Smooth muscle cell (in vitro differentiated cells): ENCODE results near the gene TGM1. TPM values are rescaled to one million over a fixed set of nuclear protein-coding genes. Genes with fewer than 3 reads are reported as not detected.

Source experiments
- DNase-seq: peaks from one replicate; lab custom pipeline; 2025; ENCODE audit not compliant: unreplicated experiment; lab: John Stamatoyannopoulos, UW
- H2AFZ ChIP-seq: fragments of 200-600 bp; sonication (generic); 2 replicates; pipeline ENCODE4 v1.6.0; 2016; ENCODE audit warnings: antibody characterized with exemption, low read depth, mild to moderate bottlenecking
- H3F3A ChIP-seq: fragments of 200-600 bp; sonication (generic); 2 replicates; pipeline ENCODE4 v1.6.0; 2017; ENCODE audit warnings: antibody characterized with exemption, low read depth
- H3K27ac ChIP-seq: fragments of 200-600 bp; sonication (generic); 2 replicates; pipeline ENCODE4 v1.5.1; 2016; ENCODE audit warnings: low read depth, mild to moderate bottlenecking
- H3K27me3 ChIP-seq: fragments of 200-600 bp; sonication (generic); 2 replicates; pipeline ENCODE4 v1.6.1; 2016; ENCODE audit warnings: low read depth, mild to moderate bottlenecking
- H3K36me3 ChIP-seq: fragments of 200-600 bp; sonication (generic); 2 replicates; pipeline ENCODE4 v1.5.1; 2016; ENCODE audit warnings: low read depth
- H3K4me1 ChIP-seq: fragments of 200-600 bp; sonication (generic); 2 replicates; pipeline ENCODE4 v1.5.1; 2016; ENCODE audit warnings: low read depth
- H3K4me2 ChIP-seq: fragments of 200-600 bp; sonication (generic); 2 replicates; pipeline ENCODE4 v1.6.0; 2016; ENCODE audit warnings: mild to moderate bottlenecking
- H3K4me3 ChIP-seq: fragments of 200-600 bp; sonication (generic); 2 replicates; pipeline ENCODE4 v1.5.1; 2016; ENCODE audit warnings: mild to moderate bottlenecking
- H3K79me2 ChIP-seq: fragments of 200-600 bp; sonication (generic); 2 replicates; pipeline ENCODE4 v1.6.0; 2016; ENCODE audit warnings: low read depth, mild to moderate bottlenecking
- H3K9ac ChIP-seq: fragments of 200-600 bp; sonication (generic); 2 replicates; pipeline ENCODE4 v1.6.0; 2016; ENCODE audit warnings: low read depth
- H3K9me3 ChIP-seq: fragments of 200-600 bp; sonication (generic); replicated peaks from 2 replicates; pipeline ENCODE4 v1.5.1; 2016; ENCODE audit warnings: low read depth
- H4K20me1 ChIP-seq: fragments of 200-600 bp; sonication (generic); 2 replicates; pipeline ENCODE4 v1.6.0; 2016; ENCODE audit warnings: low read depth
- CTCF ChIP-seq: fragments of 200-600 bp; sonication (generic); IDR thresholded peaks from 2 replicates; pipeline ENCODE4 v1.5.1; 2017; ENCODE audit warnings: borderline replicate concordance, mild to moderate bottlenecking, antibody characterized with exemption; ENCODE audit not compliant: insufficient read depth, poor library complexity, severe bottlenecking
- WGBS: methylation state at CpG from one replicate; pipeline ENCODE4 v1.1.7; 2016; ENCODE audit warnings: low lambda C conversion rate; 5-methylcytosine and 5-hydroxymethylcytosine counted together
- polyA plus RNA-seq: library from polyadenylated mRNA; unstranded; fragments of >200 nt; fragmentation: Nextera tagmentation; extraction: Ambion mirVana; gene quantifications from 2 replicates; pipeline ENCODE4 v1.2.1, GENCODE V29; 2016
- total RNA-seq: library from RNA; depleted of rRNA; stranded (reverse); fragments of >200 nt; gene quantifications from 2 replicates; pipeline ENCODE4 v1.2.3, GENCODE V29; 2014

Gene TGM1
- total and polyA plus RNA-seq, 2 experiments from 2014 or later: 1.6 to 13.6 TPM

GRCh38 chr14:24240110-24240918 is 22.7 kb downstream of the TGM1 start:
- Histone ChIP-seq H3K27ac (peak overlapping the region; percentile 96), H3K9me3 (no peaks in the 10 kb centered on the region), H3K4me3 (no peak overlapping the region), H3F3A (peaks cover 28% of the 10 kb centered on the region), H3K4me1 (peaks cover 4% of the 10 kb centered on the region), H3K4me2 (peak overlapping the region; percentile 94), H3K9ac (no peak overlapping the region), H3K36me3 (no peaks in the 10 kb centered on the region), H4K20me1 (peaks cover 24% of the 10 kb centered on the region), H3K79me2 (peaks cover 34% of the 10 kb centered on the region), H3K27me3 (no peaks in the 10 kb centered on the region), H2AFZ (no peak overlapping the region)
- TF ChIP-seq CTCF: no peak
- WGBS: 95% methylated on average over 9 of the region's 9 CpGs
- DNase-seq: no peak

- WGBS: 98% methylated on average over 5 of the region's 5 CpGs
- TF ChIP-seq CTCF: no peak
- Histone ChIP-seq H3F3A (peaks cover 28% of the 10 kb centered on the region), H3K36me3 (no peaks in the 10 kb centered on the region), H3K4me3 (no peak overlapping the region), H3K4me2 (no peak overlapping the region), H3K79me2 (peaks cover 52% of the 10 kb centered on the region), H3K9me3 (no peaks in the 10 kb centered on the region), H4K20me1 (peaks cover 24% of the 10 kb centered on the region), H3K4me1 (peaks cover 10% of the 10 kb centered on the region), H2AFZ (no peak overlapping the region), H3K27me3 (no peaks in the 10 kb centered on the region), H3K9ac (no peak overlapping the region), H3K27ac (peak overlapping the region; percentile 7)
- no peak for DNase-seq
Observed at GRCh38 chr14:24238527-24239037, 24.4 kb downstream of the TGM1 start.

- peaks cover 55% of the 10 kb centered on the region for H3K79me2 ChIP-seq
Observed at GRCh38 chr14:24238123-24238522, 24.9 kb downstream of the TGM1 start.

More at GRCh38 chr14:24238123-24238522, 24.9 kb downstream of the TGM1 start:
- Histone ChIP-seq H3K9me3 (no peaks in the 10 kb centered on the region), H4K20me1 (peaks cover 24% of the 10 kb centered on the region), H3K27ac (peak overlapping the region; percentile 7), H2AFZ (no peak overlapping the region), H3F3A (peaks cover 28% of the 10 kb centered on the region), H3K4me2 (no peak overlapping the region), H3K36me3 (no peaks in the 10 kb centered on the region), H3K9ac (no peak overlapping the region), H3K4me3 (no peak overlapping the region), H3K4me1 (peaks cover 14% of the 10 kb centered on the region), H3K27me3 (no peaks in the 10 kb centered on the region)
- WGBS: 93% methylated on average over 5 of the region's 5 CpGs
- no peak for DNase-seq
- no peak for TF ChIP-seq CTCF
